ENCODE measurements around the gene PATE2. TPM values are rescaled to one million over a fixed set of nuclear protein-coding genes. Genes with fewer than 3 reads are reported as not detected.

The PATE2 gene
- total RNA-seq = not detected in 2 replicates

DNA sequence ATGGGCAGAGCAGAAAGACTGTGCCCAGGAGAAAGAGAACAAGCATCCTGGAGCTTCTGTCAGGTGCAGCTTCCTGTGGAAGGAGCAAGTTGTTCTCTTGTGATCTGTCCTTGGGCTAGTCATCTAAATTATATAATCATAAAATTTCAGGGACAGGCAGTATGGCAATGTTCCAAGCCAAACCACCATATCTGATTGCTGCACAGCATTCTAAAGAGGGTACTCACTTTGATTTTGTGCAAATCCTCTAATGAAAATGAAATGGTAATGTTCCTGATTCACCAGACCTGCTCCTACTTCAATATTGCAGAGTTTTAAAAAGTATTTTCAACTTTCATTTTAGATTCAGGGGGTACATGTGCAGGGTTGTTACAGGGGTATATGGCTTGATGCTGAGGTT is at the start of gene PATE2:
PATE2 (minus strand) TSS at position 101 of the 400 bp plus-strand sequence; CDS start at position 46, 55 bp downstream.

GRCh38 chr11:125787827-125788226 is 9.2 kb upstream of the PATE2 start, which contains the start of gene PATE3:
Gene PATE3 (plus strand): TSS chr11:125788127. CDS start chr11:125788152, 25 bp downstream.

GRCh38 chr11:125745979-125746378 is 32.6 kb downstream of the PATE2 start, which contains the start of gene PATE1:
Gene PATE1 (plus strand): TSS chr11:125746279. CDS start chr11:125746305, 26 bp downstream.

Other genes starting within 250 kb of the PATE2 start
- 195 and 230 TPM in 2 replicates for gene EI24, start 209.4 kb downstream of the PATE2 start, total RNA-seq
- 169 and 180 TPM in 2 replicates for gene STT3A, start 186.0 kb downstream of the PATE2 start, total RNA-seq
- gene CHEK1, start 153.7 kb downstream of the PATE2 start, total RNA-seq = 27.3 and 33.3 TPM in 2 replicates
- gene ACRV1, start 98.0 kb downstream of the PATE2 start, total RNA-seq = 0.11 TPM in 1 of 2 replicates, not detected in the other
- gene PATE1, start 32.5 kb downstream of the PATE2 start, total RNA-seq = not detected in 2 replicates
- not detected in 2 replicates for gene PATE3, start 9.3 kb upstream of the PATE2 start, total RNA-seq
- not detected in 2 replicates for gene PATE4, start 54.5 kb upstream of the PATE2 start, total RNA-seq
- 4.1 and 8.2 TPM in 2 replicates for gene HYLS1, start 108.8 kb upstream of the PATE2 start, total RNA-seq
- gene PUS3, start 124.4 kb upstream of the PATE2 start, total RNA-seq = 14.2 and 18.7 TPM in 2 replicates
- gene DDX25, start 125.7 kb upstream of the PATE2 start, total RNA-seq = 0.62 TPM in 1 of 2 replicates, not detected in the other
- gene VSIG10L2, start 167.2 kb upstream of the PATE2 start, total RNA-seq = not detected in 2 replicates